Mucosa of rectum (tissue), 2 donors: ENCODE measurements around the gene SYNE2.

ENCODE experiments used
- H3K27ac ChIP-seq, 2 donors: one replicate each; pipeline ENCODE4 v1.7.0; 2013; ENCODE audit warnings: inconsistent platforms in 2 of 2, low read depth in 2 of 2, low read length in 2 of 2
- H3K27me3 ChIP-seq, 2 donors: one replicate each; pipeline ENCODE4 v1.7.0; 2013; ENCODE audit warnings: low read length in 2 of 2; ENCODE audit not compliant: control insufficient read depth in 2 of 2, insufficient read depth in 2 of 2
- H3K36me3 ChIP-seq, 2 donors: one replicate each; pipeline ENCODE4 v1.7.0; 2013; ENCODE audit warnings: low read length in 2 of 2; ENCODE audit not compliant: control insufficient read depth in 2 of 2, insufficient read depth in 2 of 2
- H3K4me1 ChIP-seq, 2 donors: one replicate each; pipeline ENCODE4 v1.7.0; 2013; ENCODE audit warnings: low read length in 2 of 2, mild to moderate bottlenecking in 1 of 2; ENCODE audit not compliant: control insufficient read depth in 2 of 2, insufficient read depth in 2 of 2
- H3K4me3 ChIP-seq, 2 donors: one replicate each; pipeline ENCODE4 v1.7.0; 2013; ENCODE audit warnings: low read length in 2 of 2
- H3K9ac ChIP-seq, 2 donors: one replicate each; pipeline ENCODE4 v1.7.0; 2013; ENCODE audit warnings: low read length in 2 of 2, low read depth in 1 of 2, mild to moderate bottlenecking in 1 of 2
- H3K9me3 ChIP-seq, 2 donors: one replicate each; pipeline ENCODE4 v1.7.0; 2013; ENCODE audit warnings: low read length in 2 of 2; ENCODE audit not compliant: control insufficient read depth in 2 of 2
- donor health status: healthy.
- donor health status: Normal muscosa, but diverticular disease.

The SYNE2 gene

DNA sequence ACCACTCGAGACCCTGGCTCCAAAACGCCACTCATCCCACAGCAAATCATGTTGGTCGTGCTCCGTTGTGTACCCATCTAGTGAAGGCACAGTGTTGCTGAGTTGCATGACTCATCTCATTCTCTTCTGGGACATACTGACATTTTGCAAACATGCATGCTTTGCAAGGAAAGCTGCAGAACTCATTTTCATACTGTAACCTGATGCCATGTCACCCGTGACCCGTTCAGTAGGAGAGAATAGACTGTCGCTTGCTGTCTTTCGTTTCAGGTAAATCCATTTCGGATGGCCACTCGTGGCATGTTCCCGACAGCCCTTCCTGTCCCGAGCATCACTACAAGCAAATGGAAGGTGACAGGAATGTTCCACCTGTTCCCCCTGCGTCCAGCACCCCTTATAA, 363.2 kb downstream of the SYNE2 start:
- Histone ChIP-seq H3K9me3 (no peaks in the 10 kb centered on the region), H3K27ac (no peak overlapping the region), H3K4me1 (no peaks in the 10 kb centered on the region), H3K27me3 (no peaks in the 10 kb centered on the region), H3K4me3 (no peak overlapping the region), H3K36me3 (peaks cover 69 to 87% of the 10 kb centered on the region in 2 donors), H3K9ac (no peak overlapping the region)

DNA sequence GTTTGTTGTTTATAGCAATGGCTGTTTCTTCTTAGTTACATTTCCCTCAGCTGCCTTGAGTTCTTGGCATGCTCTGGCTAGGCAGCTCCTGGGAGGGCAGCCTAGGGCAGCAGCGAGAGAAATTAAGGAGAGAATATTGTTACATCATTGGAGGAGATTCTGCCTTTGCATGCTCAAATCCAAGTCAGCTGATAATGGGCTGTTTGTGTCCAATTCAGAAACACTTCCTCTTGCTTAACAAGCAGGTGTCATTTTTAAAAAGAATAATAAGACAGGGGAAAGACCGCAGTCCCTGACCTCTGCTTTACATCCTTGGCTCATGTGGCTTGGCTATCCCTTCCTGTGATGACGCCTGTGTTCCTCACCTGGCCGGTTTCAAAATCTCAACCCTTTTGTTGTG, 364.5 kb downstream of the SYNE2 start:
- no peak overlapping the region for H3K4me3 ChIP-seq
- H3K9me3 ChIP-seq, result no peaks in the 10 kb centered on the region
- H3K36me3 ChIP-seq, result peaks cover 67 to 86% of the 10 kb centered on the region in 2 donors
- H3K4me1 ChIP-seq, result no peaks in the 10 kb centered on the region
- H3K27ac ChIP-seq, result no peak overlapping the region
- H3K9ac ChIP-seq, result no peak overlapping the region
- H3K27me3 ChIP-seq, result no peaks in the 10 kb centered on the region

DNA sequence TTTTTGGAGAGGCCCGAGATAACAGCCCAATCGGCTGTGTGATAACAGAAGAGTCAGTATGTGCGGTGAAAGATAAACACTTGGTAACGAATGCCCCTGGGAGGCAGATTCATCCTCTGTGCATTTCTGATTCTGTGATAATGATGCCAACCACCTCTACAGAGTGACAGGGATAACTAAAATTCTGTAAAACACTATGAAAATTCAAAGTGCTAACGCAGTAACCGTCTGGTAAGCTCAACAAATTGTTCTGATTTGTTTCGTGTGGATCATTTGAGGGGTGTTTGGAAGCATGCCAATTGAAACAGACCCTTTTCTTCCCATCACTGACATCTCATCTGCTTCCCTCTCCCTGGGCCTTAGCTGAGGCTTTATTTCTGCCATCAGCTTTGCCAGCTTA, 365.0 kb downstream of the SYNE2 start:
- Histone ChIP-seq H3K36me3 (peaks cover 69 to 89% of the 10 kb centered on the region in 2 donors), H3K9me3 (no peaks in the 10 kb centered on the region), H3K4me3 (no peak overlapping the region), H3K4me1 (no peaks in the 10 kb centered on the region), H3K9ac (no peak overlapping the region), H3K27me3 (no peaks in the 10 kb centered on the region), H3K27ac (peak overlapping the region; percentile 10 to 20)

DNA sequence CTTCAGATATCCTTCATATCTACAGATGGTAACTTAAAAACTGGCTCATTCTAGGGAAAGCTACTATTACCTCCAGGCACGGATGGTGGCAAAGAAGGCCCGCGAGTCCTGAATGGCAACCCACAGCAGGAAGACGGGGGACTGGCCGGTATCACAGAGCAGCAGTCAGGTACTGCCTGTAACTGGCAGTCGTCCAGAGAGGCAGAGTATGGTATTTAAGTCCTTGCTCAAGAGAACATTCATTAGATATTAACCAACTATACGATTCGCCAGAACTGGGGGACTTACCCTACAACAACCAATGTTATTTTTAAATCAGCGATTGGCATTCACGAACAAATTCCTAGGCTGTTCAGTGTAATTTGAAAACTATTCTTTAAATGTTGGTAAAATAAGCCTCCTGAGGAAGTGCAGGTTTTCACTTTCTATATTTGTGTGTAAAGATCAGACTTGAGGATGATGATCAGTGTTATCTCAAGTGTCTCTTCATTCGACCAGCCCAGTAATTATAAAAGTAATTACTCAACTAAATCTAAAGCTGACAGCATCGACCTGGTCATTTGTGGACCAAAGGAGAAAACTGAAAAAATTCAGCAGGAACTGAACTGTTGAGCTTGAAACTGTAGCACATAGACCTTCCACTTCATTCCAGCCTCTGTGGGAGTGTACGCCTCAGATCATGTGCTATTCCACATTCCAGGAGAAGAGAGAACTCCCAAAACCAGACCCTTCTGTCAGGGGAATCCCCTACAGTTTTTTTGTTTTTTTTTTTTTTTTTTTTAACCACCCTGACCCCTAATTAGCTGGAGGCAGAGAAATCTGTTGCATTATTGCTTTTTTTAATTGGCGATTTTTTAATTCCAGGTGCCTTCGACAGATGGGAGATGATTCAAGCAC, 365.8 kb downstream of the SYNE2 start:
- Histone ChIP-seq H3K27ac (peak overlapping the region; percentile 10 to 20), H3K36me3 (peaks cover 71 to 89% of the 10 kb centered on the region in 2 donors)

DNA sequence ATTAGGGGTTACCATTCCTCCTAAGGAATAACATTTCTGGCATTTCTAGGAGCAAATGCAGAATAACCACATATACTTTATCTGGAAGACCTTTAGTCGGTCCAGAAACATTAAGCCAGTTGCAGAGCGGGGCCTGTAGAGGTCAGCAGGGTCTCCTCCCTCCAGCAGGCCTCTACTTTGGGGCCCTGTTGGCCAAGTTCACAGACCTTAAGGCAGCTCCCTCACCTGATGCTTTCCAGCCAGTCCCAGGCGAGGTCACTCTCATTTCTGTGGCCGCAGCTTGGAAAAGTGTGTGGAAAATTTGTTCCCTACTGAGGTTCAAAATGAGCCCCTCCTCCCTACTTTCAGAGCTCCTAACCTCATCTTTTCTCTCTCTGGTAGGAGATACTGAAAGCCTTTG, 367.3 kb downstream of the SYNE2 start:
- Histone ChIP-seq H3K9me3 (no peaks in the 10 kb centered on the region), H3K4me1 (no peaks in the 10 kb centered on the region), H3K27me3 (no peaks in the 10 kb centered on the region), H3K9ac (no peak overlapping the region), H3K36me3 (peaks cover 68 to 86% of the 10 kb centered on the region in 2 donors), H3K4me3 (no peak overlapping the region), H3K27ac (no peak overlapping the region)

More for the DNA sequence above, 365.8 kb downstream of the SYNE2 start:
- Histone ChIP-seq H3K4me1 (no peaks in the 10 kb centered on the region), H3K27me3 (no peaks in the 10 kb centered on the region), H3K9me3 (no peaks in the 10 kb centered on the region), H3K9ac (no peak overlapping the region), H3K4me3 (no peak overlapping the region)

DNA sequence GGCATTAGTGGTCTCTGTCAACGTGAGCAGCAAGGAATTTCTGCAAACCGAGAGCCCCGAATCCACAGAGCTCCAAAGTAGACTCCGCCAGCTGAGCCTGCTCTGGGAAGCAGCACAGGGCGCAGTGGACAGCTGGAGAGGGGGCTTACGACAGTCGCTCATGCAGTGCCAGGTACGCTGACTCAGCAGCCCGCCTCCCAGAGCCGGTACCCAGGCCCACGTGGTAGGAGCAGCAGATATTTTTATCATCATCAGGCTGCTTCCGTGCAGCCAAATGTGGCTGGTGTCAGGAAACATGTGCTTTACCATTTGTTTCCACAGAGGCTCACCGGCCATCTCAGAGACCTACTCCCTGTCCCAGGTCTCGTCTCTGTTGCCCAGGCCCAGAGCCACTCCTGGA, 367.7 kb downstream of the SYNE2 start:
- Histone ChIP-seq H3K4me3 (no peak overlapping the region), H3K9ac (no peak overlapping the region), H3K27me3 (no peaks in the 10 kb centered on the region), H3K4me1 (no peaks in the 10 kb centered on the region), H3K27ac (no peak overlapping the region), H3K36me3 (peaks cover 68 to 86% of the 10 kb centered on the region in 2 donors), H3K9me3 (no peaks in the 10 kb centered on the region)

DNA sequence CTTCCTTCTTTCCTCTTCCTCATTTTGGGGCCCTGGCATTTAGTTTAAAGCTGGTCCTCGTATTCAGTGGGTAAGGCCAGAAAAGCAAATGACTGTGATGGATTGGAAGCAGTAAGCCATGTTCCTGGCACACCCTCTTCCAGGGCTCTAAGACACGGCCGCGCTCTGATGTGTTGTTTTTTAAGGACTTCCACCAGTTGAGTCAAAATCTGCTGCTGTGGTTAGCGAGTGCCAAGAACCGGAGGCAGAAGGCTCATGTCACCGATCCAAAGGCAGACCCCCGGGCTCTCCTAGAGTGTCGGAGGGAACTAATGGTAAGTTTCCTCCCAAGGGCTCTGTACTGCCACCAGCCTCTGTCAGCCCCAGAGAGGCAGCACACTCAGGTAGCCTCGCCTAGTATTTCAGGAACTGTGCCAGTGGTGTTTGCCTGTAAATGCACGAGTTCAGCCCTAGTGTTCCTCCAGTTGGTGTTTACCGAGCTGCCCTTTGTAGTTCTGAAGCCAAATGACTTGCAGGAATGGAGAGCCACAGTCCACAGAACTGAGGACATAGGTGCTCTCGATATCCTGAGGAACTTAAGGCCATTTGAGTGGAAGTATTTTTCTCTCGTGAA, 368.7 kb downstream of the SYNE2 start:
- no peak overlapping the region for H3K27ac ChIP-seq
- H3K4me1 ChIP-seq, result no peaks in the 10 kb centered on the region
- peaks cover 62 to 79% of the 10 kb centered on the region in 2 donors for H3K36me3 ChIP-seq
- H3K9ac ChIP-seq, result no peak overlapping the region
- no peaks in the 10 kb centered on the region for H3K27me3 ChIP-seq
- no peaks in the 10 kb centered on the region for H3K9me3 ChIP-seq
- H3K4me3 ChIP-seq, result no peak overlapping the region

DNA sequence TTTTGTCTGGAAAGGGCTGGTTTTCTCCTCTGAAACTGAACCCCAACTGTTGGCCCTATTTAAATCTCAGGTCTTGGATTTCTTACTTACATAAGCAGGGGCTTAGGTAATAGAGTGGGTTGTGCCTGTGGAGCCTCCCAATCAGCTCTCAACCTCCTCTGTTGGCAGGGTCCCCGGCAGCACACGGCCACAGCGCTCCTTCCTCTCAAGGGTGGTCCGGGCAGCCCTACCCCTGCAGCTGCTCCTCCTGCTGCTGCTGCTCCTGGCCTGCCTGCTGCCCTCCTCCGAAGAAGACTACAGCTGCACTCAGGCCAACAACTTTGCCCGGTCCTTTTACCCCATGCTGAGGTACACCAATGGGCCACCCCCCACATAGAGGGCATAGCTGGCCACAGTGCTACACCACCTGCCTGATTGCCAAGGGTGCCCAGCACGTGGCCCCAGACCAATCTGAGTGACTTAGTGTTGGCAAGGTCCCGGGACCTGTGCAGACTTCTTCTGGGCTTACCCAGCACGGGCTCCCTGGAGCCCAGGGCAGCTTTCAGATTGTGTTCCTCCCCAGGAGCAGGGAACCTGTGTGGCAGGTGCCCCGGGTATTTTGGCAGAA, 372.4 kb downstream of the SYNE2 start:
- no peaks in the 10 kb centered on the region for H3K4me1 ChIP-seq
- H3K4me3 ChIP-seq, result no peak overlapping the region
- no peak overlapping the region for H3K27ac ChIP-seq
- no peaks in the 10 kb centered on the region for H3K9me3 ChIP-seq
- H3K27me3 ChIP-seq, result no peaks in the 10 kb centered on the region
- H3K36me3 ChIP-seq, result peaks cover 57 to 72% of the 10 kb centered on the region in 2 donors
- no peak overlapping the region for H3K9ac ChIP-seq

DNA sequence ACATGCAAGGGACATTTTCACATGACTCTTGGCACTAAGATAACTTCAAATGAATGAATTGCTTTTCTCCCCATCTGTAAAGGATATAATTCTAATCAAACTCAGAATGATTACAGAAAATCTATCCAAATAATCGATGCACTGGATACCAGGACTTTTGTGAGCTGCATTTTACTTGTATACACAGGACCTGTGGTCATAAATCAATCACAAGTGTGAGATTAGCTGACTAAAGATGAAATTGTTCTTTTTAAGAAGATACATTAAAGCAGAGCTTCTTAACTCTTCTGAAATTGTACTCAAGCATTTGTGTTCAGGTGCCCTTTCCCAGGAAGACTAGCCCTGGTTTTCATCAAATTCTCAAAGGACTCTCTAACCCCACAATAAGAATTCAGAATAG, 375.1 kb downstream of the SYNE2 start:
- H3K4me3 ChIP-seq, result no peak overlapping the region
- no peaks in the 10 kb centered on the region for H3K4me1 ChIP-seq
- H3K27me3 ChIP-seq, result no peaks in the 10 kb centered on the region
- H3K36me3 ChIP-seq, result peaks cover 43 to 58% of the 10 kb centered on the region in 2 donors
- no peak overlapping the region for H3K27ac ChIP-seq
- no peak overlapping the region for H3K9ac ChIP-seq
- H3K9me3 ChIP-seq, result no peaks in the 10 kb centered on the region

DNA sequence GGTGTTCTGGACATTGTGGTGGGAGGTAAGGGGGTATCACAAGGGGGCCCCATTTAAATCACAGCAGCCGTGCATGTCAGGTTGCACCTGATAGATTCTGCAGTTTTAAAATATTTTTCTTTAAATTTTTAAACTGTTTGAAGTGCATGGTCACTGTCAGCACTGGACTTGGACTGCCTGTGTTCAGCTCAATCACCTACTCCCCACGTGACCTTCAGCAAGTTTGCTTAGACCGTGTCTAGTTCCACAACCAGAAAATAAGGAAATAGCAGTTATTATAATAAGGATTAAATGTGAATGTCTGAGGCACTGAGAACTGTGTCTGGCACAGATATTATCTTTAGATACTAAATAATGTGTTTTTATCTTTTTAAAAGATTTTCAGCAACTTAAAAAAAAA, 376.7 kb downstream of the SYNE2 start:
- Histone ChIP-seq H3K27ac (no peak overlapping the region), H3K9me3 (no peaks in the 10 kb centered on the region), H3K4me1 (peaks cover 0 to under 1% of the 10 kb centered on the region in 2 donors), H3K27me3 (no peaks in the 10 kb centered on the region), H3K36me3 (peaks cover 36 to 46% of the 10 kb centered on the region in 2 donors), H3K9ac (no peak overlapping the region), H3K4me3 (no peak overlapping the region)
